ENCODE data around the gene NTNG1.

The NTNG1 gene

GRCh38 chr1:107142140-107142542 lies 1.3 kb downstream of the NTNG1 start:
- Histone ChIP-seq H3K27ac (ENCODE audit: insufficient read depth, low read length, poor library complexity, severe bottlenecking) (no peak overlapping the region), H3K36me3 (ENCODE audit: control insufficient read depth, insufficient read depth, low read length) (no peaks in the 10 kb centered on the region), H3K4me1 (ENCODE audit: control insufficient read depth, insufficient read depth, low read length, poor library complexity, severe bottlenecking) (peaks cover 9% of the 10 kb centered on the region), H3K9me3 (ENCODE audit: control insufficient read depth, low read length) (no peaks in the 10 kb centered on the region), H3K4me3 (ENCODE audit: insufficient read depth, low read depth, low read length, poor library complexity, severe bottlenecking) (peak overlapping the region; percentile 62), H3K27me3 (replicated peaks; ENCODE audit: control insufficient read depth, insufficient read depth, low read length, poor library complexity, severe bottlenecking) (peaks cover 26% of the 10 kb centered on the region)
- DNase-seq = no peak

GRCh38 chr1:107142666-107143065 lies 1.8 kb downstream of the NTNG1 start:
- H3K27ac ChIP-seq (ENCODE audit: insufficient read depth, low read length, poor library complexity, severe bottlenecking) = no peak overlapping the region

DNA sequence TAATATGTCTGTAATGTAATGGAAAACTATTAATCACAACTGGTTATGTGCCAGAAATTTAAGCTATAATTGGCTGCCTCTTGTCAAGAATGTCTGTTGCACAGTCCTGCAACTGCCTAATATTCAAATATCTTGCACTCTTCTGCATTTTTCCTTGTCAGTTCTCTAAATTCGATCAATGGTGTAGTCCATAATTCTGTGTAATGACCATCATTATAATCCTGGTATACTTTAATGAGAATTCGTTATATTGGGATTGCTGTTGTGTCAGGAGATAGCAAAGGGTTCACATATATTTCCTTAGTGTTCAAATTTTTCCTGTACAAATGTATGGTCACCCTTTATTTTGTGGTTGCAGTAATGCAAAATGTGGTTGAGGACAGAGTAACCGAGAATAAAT lies 4.8 kb downstream of the NTNG1 start:
- no peaks in the 10 kb centered on the region for H3K9me3 ChIP-seq (ENCODE audit: control insufficient read depth, low read length)

More at GRCh38 chr1:107142666-107143065, 1.8 kb downstream of the NTNG1 start:
- H3K9me3 ChIP-seq (ENCODE audit: control insufficient read depth, low read length) = no peaks in the 10 kb centered on the region
- H3K4me3 ChIP-seq (ENCODE audit: insufficient read depth, low read depth, low read length, poor library complexity, severe bottlenecking) = no peak overlapping the region
- no peak for DNase-seq
- peaks cover 9% of the 10 kb centered on the region for H3K4me1 ChIP-seq (ENCODE audit: control insufficient read depth, insufficient read depth, low read length, poor library complexity, severe bottlenecking)
- no peaks in the 10 kb centered on the region for H3K36me3 ChIP-seq (ENCODE audit: control insufficient read depth, insufficient read depth, low read length)
- peaks cover 26% of the 10 kb centered on the region for H3K27me3 ChIP-seq (replicated peaks; ENCODE audit: control insufficient read depth, insufficient read depth, low read length, poor library complexity, severe bottlenecking)

DNA sequence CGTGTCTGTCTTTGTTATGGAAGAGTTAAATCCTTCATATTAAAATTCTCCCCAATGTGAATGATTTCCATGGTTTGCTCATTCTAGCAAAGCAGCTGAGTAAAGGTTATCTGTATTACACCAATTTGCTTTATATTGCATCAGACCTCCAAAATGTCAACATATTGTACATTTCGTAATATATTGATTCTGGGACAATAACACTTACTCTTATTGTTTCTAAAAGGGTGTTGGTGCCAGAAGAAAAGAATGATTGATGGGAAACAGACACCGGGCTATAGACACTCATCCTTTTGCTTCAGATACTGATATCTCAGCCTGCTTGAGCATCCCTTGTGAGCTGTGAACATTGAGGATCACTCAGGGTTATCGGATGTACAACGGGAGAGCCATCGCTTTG lies 7.0 kb downstream of the NTNG1 start:
- no peak overlapping the region for H3K27ac ChIP-seq (ENCODE audit: insufficient read depth, low read length, poor library complexity, severe bottlenecking)
- H3K4me3 ChIP-seq (ENCODE audit: insufficient read depth, low read depth, low read length, poor library complexity, severe bottlenecking) = no peak overlapping the region
- H3K27me3 ChIP-seq (replicated peaks; ENCODE audit: control insufficient read depth, insufficient read depth, low read length, poor library complexity, severe bottlenecking) = peaks cover 4% of the 10 kb centered on the region
- H3K36me3 ChIP-seq (ENCODE audit: control insufficient read depth, insufficient read depth, low read length) = no peaks in the 10 kb centered on the region
- DNase-seq = no peak
- no peaks in the 10 kb centered on the region for H3K9me3 ChIP-seq (ENCODE audit: control insufficient read depth, low read length)
- H3K4me1 ChIP-seq (ENCODE audit: control insufficient read depth, insufficient read depth, low read length, poor library complexity, severe bottlenecking) = no peaks in the 10 kb centered on the region

More for the DNA sequence above, 4.8 kb downstream of the NTNG1 start:
- H3K27ac ChIP-seq (ENCODE audit: insufficient read depth, low read length, poor library complexity, severe bottlenecking) = no peak overlapping the region
- DNase-seq = no peak
- peaks cover 7% of the 10 kb centered on the region for H3K27me3 ChIP-seq (replicated peaks; ENCODE audit: control insufficient read depth, insufficient read depth, low read length, poor library complexity, severe bottlenecking)
- H3K36me3 ChIP-seq (ENCODE audit: control insufficient read depth, insufficient read depth, low read length) = no peaks in the 10 kb centered on the region
- H3K4me1 ChIP-seq (ENCODE audit: control insufficient read depth, insufficient read depth, low read length, poor library complexity, severe bottlenecking) = peaks cover 4% of the 10 kb centered on the region
- H3K4me3 ChIP-seq (ENCODE audit: insufficient read depth, low read depth, low read length, poor library complexity, severe bottlenecking) = no peak overlapping the region

DNA sequence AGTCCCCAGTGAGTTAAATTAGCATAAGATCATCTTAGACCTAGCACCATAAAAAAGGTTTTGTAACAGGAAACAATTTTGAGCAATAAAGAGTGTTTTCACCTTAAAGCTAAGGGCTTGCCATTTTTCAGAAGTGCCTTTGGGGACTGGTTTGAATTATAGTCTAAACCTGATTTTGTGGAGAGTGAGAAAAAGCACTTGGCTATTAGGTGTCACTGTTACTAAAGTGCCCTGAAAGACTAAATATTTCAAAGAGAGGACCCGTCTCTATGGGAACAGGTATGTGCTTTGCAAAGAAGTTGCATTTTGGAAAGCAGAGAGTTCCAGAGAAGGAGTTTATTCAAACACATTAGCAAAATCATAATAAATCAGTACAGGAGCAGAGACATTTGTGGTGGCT lies 9.1 kb downstream of the NTNG1 start:
- Histone ChIP-seq H3K9me3 (ENCODE audit: control insufficient read depth, low read length) (no peaks in the 10 kb centered on the region), H3K27me3 (replicated peaks; ENCODE audit: control insufficient read depth, insufficient read depth, low read length, poor library complexity, severe bottlenecking) (no peaks in the 10 kb centered on the region), H3K27ac (ENCODE audit: insufficient read depth, low read length, poor library complexity, severe bottlenecking) (no peak overlapping the region), H3K36me3 (ENCODE audit: control insufficient read depth, insufficient read depth, low read length) (no peaks in the 10 kb centered on the region), H3K4me3 (ENCODE audit: insufficient read depth, low read depth, low read length, poor library complexity, severe bottlenecking) (no peak overlapping the region), H3K4me1 (ENCODE audit: control insufficient read depth, insufficient read depth, low read length, poor library complexity, severe bottlenecking) (no peaks in the 10 kb centered on the region)
- DNase-seq = no peak

GRCh38 chr1:107151295-107151694 lies 10.5 kb downstream of the NTNG1 start:
- Histone ChIP-seq H3K4me1 (ENCODE audit: control insufficient read depth, insufficient read depth, low read length, poor library complexity, severe bottlenecking) (no peaks in the 10 kb centered on the region), H3K27me3 (replicated peaks; ENCODE audit: control insufficient read depth, insufficient read depth, low read length, poor library complexity, severe bottlenecking) (no peaks in the 10 kb centered on the region), H3K36me3 (ENCODE audit: control insufficient read depth, insufficient read depth, low read length) (no peaks in the 10 kb centered on the region), H3K27ac (ENCODE audit: insufficient read depth, low read length, poor library complexity, severe bottlenecking) (no peak overlapping the region), H3K4me3 (ENCODE audit: insufficient read depth, low read depth, low read length, poor library complexity, severe bottlenecking) (no peak overlapping the region), H3K9me3 (ENCODE audit: control insufficient read depth, low read length) (no peaks in the 10 kb centered on the region)
- no peak for DNase-seq

GRCh38 chr1:107152395-107152794 lies 11.6 kb downstream of the NTNG1 start:
- Histone ChIP-seq H3K9me3 (ENCODE audit: control insufficient read depth, low read length) (no peaks in the 10 kb centered on the region), H3K4me1 (ENCODE audit: control insufficient read depth, insufficient read depth, low read length, poor library complexity, severe bottlenecking) (no peaks in the 10 kb centered on the region), H3K27ac (ENCODE audit: insufficient read depth, low read length, poor library complexity, severe bottlenecking) (no peak overlapping the region), H3K36me3 (ENCODE audit: control insufficient read depth, insufficient read depth, low read length) (no peaks in the 10 kb centered on the region), H3K27me3 (replicated peaks; ENCODE audit: control insufficient read depth, insufficient read depth, low read length, poor library complexity, severe bottlenecking) (no peaks in the 10 kb centered on the region), H3K4me3 (ENCODE audit: insufficient read depth, low read depth, low read length, poor library complexity, severe bottlenecking) (no peak overlapping the region)
- DNase-seq = no peak

- H3K4me3 ChIP-seq (ENCODE audit: insufficient read depth, low read depth, low read length, poor library complexity, severe bottlenecking) = no peak overlapping the region
- no peaks in the 10 kb centered on the region for H3K36me3 ChIP-seq (ENCODE audit: control insufficient read depth, insufficient read depth, low read length)
- H3K27me3 ChIP-seq (replicated peaks; ENCODE audit: control insufficient read depth, insufficient read depth, low read length, poor library complexity, severe bottlenecking) = no peaks in the 10 kb centered on the region
- H3K4me1 ChIP-seq (ENCODE audit: control insufficient read depth, insufficient read depth, low read length, poor library complexity, severe bottlenecking) = no peaks in the 10 kb centered on the region
- H3K27ac ChIP-seq (ENCODE audit: insufficient read depth, low read length, poor library complexity, severe bottlenecking) = no peak overlapping the region
- H3K9me3 ChIP-seq (ENCODE audit: control insufficient read depth, low read length) = no peaks in the 10 kb centered on the region
- DNase-seq = no peak
Measured at GRCh38 chr1:107153014-107153413, 12.2 kb downstream of the NTNG1 start.

DNA sequence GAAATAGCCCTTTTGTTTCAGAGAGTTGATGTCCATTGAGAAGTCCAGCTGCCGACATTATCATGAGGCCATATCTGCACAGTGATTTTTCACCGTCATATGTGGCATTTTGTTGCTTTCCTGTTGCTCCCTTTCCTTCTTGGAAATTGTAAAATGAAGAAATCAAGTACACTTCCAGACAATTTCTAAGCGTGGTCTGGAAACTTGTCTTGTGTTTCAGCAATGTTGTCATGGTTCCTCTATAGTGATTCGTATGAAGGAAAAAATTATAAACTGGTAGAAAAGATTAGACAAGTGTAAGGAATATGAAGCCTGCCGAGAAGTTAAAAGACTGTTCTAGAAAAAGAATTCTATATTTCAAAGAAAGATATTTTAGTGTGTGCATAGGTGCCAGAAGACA lies 17.7 kb downstream of the NTNG1 start:
- DNase-seq = no peak
- Histone ChIP-seq H3K9me3 (ENCODE audit: control insufficient read depth, low read length) (no peaks in the 10 kb centered on the region), H3K4me3 (ENCODE audit: insufficient read depth, low read depth, low read length, poor library complexity, severe bottlenecking) (no peak overlapping the region), H3K27ac (ENCODE audit: insufficient read depth, low read length, poor library complexity, severe bottlenecking) (no peak overlapping the region), H3K4me1 (ENCODE audit: control insufficient read depth, insufficient read depth, low read length, poor library complexity, severe bottlenecking) (no peaks in the 10 kb centered on the region), H3K36me3 (ENCODE audit: control insufficient read depth, insufficient read depth, low read length) (no peaks in the 10 kb centered on the region), H3K27me3 (replicated peaks; ENCODE audit: control insufficient read depth, insufficient read depth, low read length, poor library complexity, severe bottlenecking) (no peaks in the 10 kb centered on the region)

DNA sequence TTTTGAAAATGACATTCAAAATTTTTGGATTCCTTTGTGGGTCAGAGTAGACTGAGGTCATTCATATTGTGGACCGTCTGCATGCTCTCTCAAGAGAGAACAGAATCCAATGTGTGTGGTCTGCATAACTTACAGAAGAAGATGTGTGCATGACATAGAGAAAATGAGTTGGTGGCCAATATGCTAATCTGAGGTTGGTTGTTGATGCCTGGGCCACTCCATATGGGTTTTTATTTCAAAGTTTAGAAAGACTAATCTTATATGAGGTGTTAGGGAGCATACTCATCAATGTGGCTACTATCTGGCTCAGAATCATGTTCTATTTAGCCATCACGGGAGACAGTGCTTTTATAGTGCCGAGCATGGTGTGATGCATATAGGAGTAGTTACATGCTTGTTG lies 18.2 kb downstream of the NTNG1 start:
- Histone ChIP-seq H3K27me3 (replicated peaks; ENCODE audit: control insufficient read depth, insufficient read depth, low read length, poor library complexity, severe bottlenecking) (no peaks in the 10 kb centered on the region), H3K4me3 (ENCODE audit: insufficient read depth, low read depth, low read length, poor library complexity, severe bottlenecking) (no peak overlapping the region), H3K4me1 (ENCODE audit: control insufficient read depth, insufficient read depth, low read length, poor library complexity, severe bottlenecking) (no peaks in the 10 kb centered on the region), H3K27ac (ENCODE audit: insufficient read depth, low read length, poor library complexity, severe bottlenecking) (no peak overlapping the region), H3K36me3 (ENCODE audit: control insufficient read depth, insufficient read depth, low read length) (no peaks in the 10 kb centered on the region), H3K9me3 (ENCODE audit: control insufficient read depth, low read length) (no peaks in the 10 kb centered on the region)
- DNase-seq = no peak

- Histone ChIP-seq H3K36me3 (ENCODE audit: control insufficient read depth, insufficient read depth, low read length) (no peaks in the 10 kb centered on the region), H3K27me3 (replicated peaks; ENCODE audit: control insufficient read depth, insufficient read depth, low read length, poor library complexity, severe bottlenecking) (no peaks in the 10 kb centered on the region), H3K4me1 (ENCODE audit: control insufficient read depth, insufficient read depth, low read length, poor library complexity, severe bottlenecking) (no peaks in the 10 kb centered on the region), H3K4me3 (ENCODE audit: insufficient read depth, low read depth, low read length, poor library complexity, severe bottlenecking) (no peak overlapping the region), H3K27ac (ENCODE audit: insufficient read depth, low read length, poor library complexity, severe bottlenecking) (no peak overlapping the region), H3K9me3 (ENCODE audit: control insufficient read depth, low read length) (no peaks in the 10 kb centered on the region)
- DNase-seq = no peak
Measured at GRCh38 chr1:107162745-107163144, 21.9 kb downstream of the NTNG1 start.

Data from effector memory CD4-positive, alpha-beta T cell (primary cell).